ENCODE data around the gene SCFD2.

DNA sequence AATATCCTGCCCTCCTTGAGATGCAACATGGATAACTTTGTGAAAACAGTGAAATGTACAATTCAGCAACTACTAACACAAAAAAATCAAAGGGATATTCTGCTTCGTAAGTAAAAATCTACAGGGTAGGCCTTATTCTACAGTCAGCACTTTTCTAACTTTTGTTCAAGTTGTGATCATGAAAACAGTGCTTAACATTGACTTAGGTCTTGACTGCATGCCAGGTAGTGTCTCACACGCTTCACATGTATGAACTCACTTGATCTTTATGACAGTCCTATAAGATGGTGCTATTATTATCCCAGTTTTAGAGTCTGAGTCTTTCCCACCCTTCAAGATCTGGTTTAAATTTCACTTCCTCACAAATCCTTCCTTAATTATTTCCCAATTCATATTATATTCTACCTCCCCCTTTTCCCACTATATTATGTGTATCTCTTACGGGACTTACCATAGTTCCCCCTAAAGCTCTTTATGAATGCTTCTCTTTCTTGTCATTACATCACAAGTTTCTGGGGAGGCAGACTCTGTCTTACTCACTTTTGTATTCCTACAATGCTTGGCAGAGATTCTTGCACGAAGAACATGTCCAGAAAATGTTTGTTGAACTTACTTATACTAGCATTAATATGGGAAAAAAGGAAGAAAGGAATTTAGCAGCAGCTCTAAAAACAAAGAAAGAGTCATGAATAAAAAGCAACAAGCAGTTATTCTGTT is 179.8 kb downstream of the SCFD2 start:
- TF ChIP-seq POLR2A (IDR thresholded peaks at IDR 0.05): no peak
- TF ChIP-seq, protein P1, sequence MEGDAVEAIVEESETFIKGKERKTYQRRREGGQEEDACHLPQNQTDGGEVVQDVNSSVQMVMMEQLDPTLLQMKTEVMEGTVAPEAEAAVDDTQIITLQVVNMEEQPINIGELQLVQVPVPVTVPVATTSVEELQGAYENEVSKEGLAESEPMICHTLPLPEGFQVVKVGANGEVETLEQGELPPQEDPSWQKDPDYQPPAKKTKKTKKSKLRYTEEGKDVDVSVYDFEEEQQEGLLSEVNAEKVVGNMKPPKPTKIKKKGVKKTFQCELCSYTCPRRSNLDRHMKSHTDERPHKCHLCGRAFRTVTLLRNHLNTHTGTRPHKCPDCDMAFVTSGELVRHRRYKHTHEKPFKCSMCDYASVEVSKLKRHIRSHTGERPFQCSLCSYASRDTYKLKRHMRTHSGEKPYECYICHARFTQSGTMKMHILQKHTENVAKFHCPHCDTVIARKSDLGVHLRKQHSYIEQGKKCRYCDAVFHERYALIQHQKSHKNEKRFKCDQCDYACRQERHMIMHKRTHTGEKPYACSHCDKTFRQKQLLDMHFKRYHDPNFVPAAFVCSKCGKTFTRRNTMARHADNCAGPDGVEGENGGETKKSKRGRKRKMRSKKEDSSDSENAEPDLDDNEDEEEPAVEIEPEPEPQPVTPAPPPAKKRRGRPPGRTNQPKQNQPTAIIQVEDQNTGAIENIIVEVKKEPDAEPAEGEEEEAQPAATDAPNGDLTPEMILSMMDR (IDR thresholded peaks at IDR 0.05): no peak
- no peak for TF ChIP-seq POLR2AphosphoS5 (IDR thresholded peaks at IDR 0.05)
- TF ChIP-seq EP300 (IDR thresholded peaks at IDR 0.05; ENCODE audit: low read depth): no peak
